Large intestine (tissue), 1 donor: ENCODE measurements around the gene KCNK13. TPM values are rescaled to one million over a fixed set of nuclear protein-coding genes. Genes with fewer than 3 reads are reported as not detected.

Source experiments
- polyA plus RNA-seq: library from polyadenylated mRNA; unstranded; fragments of 120-200 nt; gene quantifications from one replicate; pipeline ENCODE4 v1.2.1, GENCODE V29; 2013

The KCNK13 gene
- polyA plus RNA-seq, 1 donor: 0.64 TPM

Other genes with a start within 250 kb of the KCNK13 start
- gene EFCAB11, start 107.3 kb upstream of the KCNK13 start, polyA plus RNA-seq: 14.2 TPM
- 17.2 TPM for gene TDP1, start 106.1 kb upstream of the KCNK13 start, polyA plus RNA-seq
- 135 TPM for gene PSMC1, start 194.6 kb downstream of the KCNK13 start, polyA plus RNA-seq